ENCODE results near the gene ANAPC5. TPM values are rescaled to one million over a fixed set of nuclear protein-coding genes. Genes with fewer than 3 reads are reported as not detected.

Gene ANAPC5
- total RNA-seq, 1 donor from 2014 or later = 111 TPM

DNA sequence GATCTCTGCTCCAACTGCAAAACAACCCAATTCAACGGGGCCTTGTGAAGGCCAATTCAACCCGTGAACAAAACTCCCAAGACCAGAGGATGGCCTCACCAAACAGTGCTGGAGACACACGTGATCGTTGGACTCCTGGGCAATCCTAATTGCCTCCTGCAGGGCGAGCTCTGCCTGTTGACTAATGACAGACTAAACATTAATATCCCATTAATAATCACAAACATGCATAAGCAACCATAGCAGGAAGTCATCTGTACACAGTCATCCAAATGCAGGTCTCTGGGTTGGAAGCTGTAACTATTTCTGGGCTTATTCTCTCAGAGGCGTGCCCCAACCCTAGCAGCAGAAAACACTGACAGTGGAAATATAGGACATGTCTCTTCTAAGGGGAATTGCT, 21.0 kb downstream of the ANAPC5 start:
- DNase-seq (ENCODE audit: low read depth, low spot score) = no peak
- Mint-ChIP-seq H3K36me3 (ENCODE audit: low read depth) (peaks cover 7% of the 10 kb centered on the region), H3K27me3 (ENCODE audit: low read depth) (no peaks in the 10 kb centered on the region), H3K4me1 (no peaks in the 10 kb centered on the region), H3K4me3 (no peak overlapping the region), H3K9me3 (no peaks in the 10 kb centered on the region), H3K27ac (ENCODE audit: unreplicated experiment) (no peak overlapping the region)
- TF ChIP-seq, protein P1, sequence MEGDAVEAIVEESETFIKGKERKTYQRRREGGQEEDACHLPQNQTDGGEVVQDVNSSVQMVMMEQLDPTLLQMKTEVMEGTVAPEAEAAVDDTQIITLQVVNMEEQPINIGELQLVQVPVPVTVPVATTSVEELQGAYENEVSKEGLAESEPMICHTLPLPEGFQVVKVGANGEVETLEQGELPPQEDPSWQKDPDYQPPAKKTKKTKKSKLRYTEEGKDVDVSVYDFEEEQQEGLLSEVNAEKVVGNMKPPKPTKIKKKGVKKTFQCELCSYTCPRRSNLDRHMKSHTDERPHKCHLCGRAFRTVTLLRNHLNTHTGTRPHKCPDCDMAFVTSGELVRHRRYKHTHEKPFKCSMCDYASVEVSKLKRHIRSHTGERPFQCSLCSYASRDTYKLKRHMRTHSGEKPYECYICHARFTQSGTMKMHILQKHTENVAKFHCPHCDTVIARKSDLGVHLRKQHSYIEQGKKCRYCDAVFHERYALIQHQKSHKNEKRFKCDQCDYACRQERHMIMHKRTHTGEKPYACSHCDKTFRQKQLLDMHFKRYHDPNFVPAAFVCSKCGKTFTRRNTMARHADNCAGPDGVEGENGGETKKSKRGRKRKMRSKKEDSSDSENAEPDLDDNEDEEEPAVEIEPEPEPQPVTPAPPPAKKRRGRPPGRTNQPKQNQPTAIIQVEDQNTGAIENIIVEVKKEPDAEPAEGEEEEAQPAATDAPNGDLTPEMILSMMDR (conservative IDR thresholded peaks at IDR 0.05) = no peak

- H3K4me3 Mint-ChIP-seq = no peak overlapping the region
Measured at GRCh38 chr12:121330692-121331091, 21.5 kb downstream of the ANAPC5 start.

GRCh38 chr12:121330195-121330594, 22.0 kb downstream of the ANAPC5 start:
- no peaks in the 10 kb centered on the region for H3K27me3 Mint-ChIP-seq (ENCODE audit: low read depth)
- H3K36me3 Mint-ChIP-seq (ENCODE audit: low read depth) = peaks cover 7% of the 10 kb centered on the region
- DNase-seq (ENCODE audit: low read depth, low spot score) = no peak
- no peaks in the 10 kb centered on the region for H3K9me3 Mint-ChIP-seq
- H3K4me1 Mint-ChIP-seq = no peaks in the 10 kb centered on the region
- no peak overlapping the region for H3K4me3 Mint-ChIP-seq
- no peak overlapping the region for H3K27ac Mint-ChIP-seq (ENCODE audit: unreplicated experiment)
- TF ChIP-seq, protein P1 (conservative IDR thresholded peaks at IDR 0.05) = no peak

More at GRCh38 chr12:121330692-121331091, 21.5 kb downstream of the ANAPC5 start:
- peaks cover 7% of the 10 kb centered on the region for H3K36me3 Mint-ChIP-seq (ENCODE audit: low read depth)
- H3K4me1 Mint-ChIP-seq = no peaks in the 10 kb centered on the region
- DNase-seq (ENCODE audit: low read depth, low spot score) = no peak
- H3K9me3 Mint-ChIP-seq = no peaks in the 10 kb centered on the region
- H3K27me3 Mint-ChIP-seq (ENCODE audit: low read depth) = no peaks in the 10 kb centered on the region
- no peak overlapping the region for H3K27ac Mint-ChIP-seq (ENCODE audit: unreplicated experiment)
- TF ChIP-seq, protein P1 (conservative IDR thresholded peaks at IDR 0.05) = no peak

DNA sequence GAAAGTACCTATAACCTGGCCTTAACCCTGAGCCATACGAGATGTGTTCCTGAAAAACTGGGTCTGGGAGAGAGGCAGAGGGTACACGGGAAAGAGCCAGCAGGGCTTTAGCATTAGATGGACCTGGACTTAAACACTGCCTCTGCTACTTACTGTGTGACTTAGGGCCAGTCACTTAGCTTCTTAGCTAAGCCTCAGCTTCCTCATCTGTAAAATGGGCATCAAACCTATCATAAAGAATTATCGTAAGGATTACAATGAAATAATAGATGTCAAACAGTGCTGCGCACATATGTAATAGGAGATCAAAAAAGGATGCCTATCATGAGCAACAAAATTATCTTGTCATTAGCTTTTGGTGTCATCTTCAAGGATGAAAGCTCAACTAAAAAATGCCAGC, 23.6 kb downstream of the ANAPC5 start:
- Mint-ChIP-seq H3K27me3 (ENCODE audit: low read depth) (no peaks in the 10 kb centered on the region), H3K27ac (ENCODE audit: unreplicated experiment) (no peak overlapping the region), H3K4me1 (no peaks in the 10 kb centered on the region), H3K9me3 (no peaks in the 10 kb centered on the region), H3K36me3 (ENCODE audit: low read depth) (peaks cover 4% of the 10 kb centered on the region), H3K4me3 (no peak overlapping the region)
- no peak for DNase-seq (ENCODE audit: low read depth, low spot score)
- TF ChIP-seq, protein P1 (conservative IDR thresholded peaks at IDR 0.05) = no peak

DNA sequence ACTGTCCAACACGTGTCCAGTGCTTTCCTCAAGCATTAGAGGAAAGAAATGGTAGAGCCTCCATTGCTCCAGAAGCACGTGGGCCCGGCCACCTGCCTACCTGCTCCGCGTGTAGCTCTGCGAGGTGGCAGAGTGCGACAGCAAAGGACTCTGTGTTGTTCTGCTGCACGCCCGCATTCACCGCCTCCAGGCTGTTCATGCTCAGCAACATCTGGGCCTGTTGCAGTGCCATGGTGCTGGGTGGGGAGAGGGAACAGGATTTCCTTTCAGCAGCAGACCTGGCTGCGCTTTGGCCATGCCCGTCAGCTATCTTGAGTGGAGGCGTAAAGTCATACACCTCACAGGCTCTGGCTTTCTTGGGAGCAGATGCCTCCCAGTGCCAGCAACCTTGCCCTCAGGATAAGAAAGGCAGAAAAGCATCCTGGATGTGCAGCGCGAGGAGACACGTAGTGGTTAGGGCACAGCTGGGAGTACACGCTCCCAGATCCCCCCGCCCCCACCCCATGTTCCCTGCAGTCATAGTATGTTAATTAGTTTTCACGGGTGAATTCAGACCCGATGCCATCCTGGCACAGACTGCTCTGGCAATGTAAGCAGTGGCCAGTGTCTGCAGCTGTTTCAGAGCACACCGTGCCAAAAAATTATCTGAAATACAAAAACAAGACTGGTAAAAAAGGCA, 25.1 kb downstream of the ANAPC5 start:
- H3K27ac Mint-ChIP-seq (ENCODE audit: unreplicated experiment) = no peak overlapping the region

More for the DNA sequence above, 25.1 kb downstream of the ANAPC5 start:
- no peaks in the 10 kb centered on the region for H3K4me1 Mint-ChIP-seq
- H3K4me3 Mint-ChIP-seq = no peak overlapping the region
- TF ChIP-seq, protein P1 (conservative IDR thresholded peaks at IDR 0.05) = no peak
- H3K27me3 Mint-ChIP-seq (ENCODE audit: low read depth) = no peaks in the 10 kb centered on the region
- DNase-seq (ENCODE audit: low read depth, low spot score) = no peak
- H3K36me3 Mint-ChIP-seq (ENCODE audit: low read depth) = peaks cover 4% of the 10 kb centered on the region
- no peaks in the 10 kb centered on the region for H3K9me3 Mint-ChIP-seq

All from neural crest cell (in vitro differentiated cells).